HG03066 (cell line): ENCODE results near the gene YLPM1.

ENCODE experiments used
- ATAC-seq: cut with Tn5 transposase; IDR thresholded peaks from one replicate; pipeline ENCODE4 v1.9.1; 2021; ENCODE audit warnings: low read depth; ENCODE audit not compliant: unreplicated experiment

Gene YLPM1

GRCh38 chr14:74792249-74793039, 29.3 kb downstream of the YLPM1 start:
- no peak for ATAC-seq

GRCh38 chr14:74793506-74794155, 30.5 kb downstream of the YLPM1 start:
- ATAC-seq: no peak

- no peak for ATAC-seq
Measured at GRCh38 chr14:74794947-74795346, 31.8 kb downstream of the YLPM1 start.

- no peak for ATAC-seq
Measured at GRCh38 chr14:74799765-74800164, 36.6 kb downstream of the YLPM1 start.

- no peak for ATAC-seq
Measured at GRCh38 chr14:74800780-74801179, 37.7 kb downstream of the YLPM1 start.

GRCh38 chr14:74801396-74801795, 38.3 kb downstream of the YLPM1 start:
- ATAC-seq: no peak

- ATAC-seq: no peak
Measured at GRCh38 chr14:74804219-74804825, 41.2 kb downstream of the YLPM1 start.

- no peak for ATAC-seq
Measured at GRCh38 chr14:74807853-74808545, 44.9 kb downstream of the YLPM1 start.

- no peak for ATAC-seq
Measured at GRCh38 chr14:74816124-74816523, 53.0 kb downstream of the YLPM1 start.

GRCh38 chr14:74820288-74820687, 57.2 kb downstream of the YLPM1 start:
- ATAC-seq: no peak

GRCh38 chr14:74821267-74821915, 58.3 kb downstream of the YLPM1 start:
- ATAC-seq: no peak

GRCh38 chr14:74824997-74825396, 61.9 kb downstream of the YLPM1 start:
- ATAC-seq: no peak

- ATAC-seq: no peak
Measured at GRCh38 chr14:74826574-74826973, 63.5 kb downstream of the YLPM1 start.

GRCh38 chr14:74829251-74829650, 66.1 kb downstream of the YLPM1 start:
- ATAC-seq: no peak

- no peak for ATAC-seq
Measured at GRCh38 chr14:74832849-74833248, 69.7 kb downstream of the YLPM1 start.

GRCh38 chr14:74834692-74835392, 71.7 kb downstream of the YLPM1 start:
- no peak for ATAC-seq

GRCh38 chr14:74835645-74836250, 72.6 kb downstream of the YLPM1 start:
- ATAC-seq: no peak

- no peak for ATAC-seq
Measured at GRCh38 chr14:74836251-74836960, 73.3 kb downstream of the YLPM1 start.

GRCh38 chr14:74838166-74838565, 75.0 kb downstream of the YLPM1 start:
- no peak for ATAC-seq
